DOHH2 (cell line): ENCODE measurements around the gene GRID2.

Experiments
- H3F3A ChIP-seq: fragments of 200-600 bp; sonication (generic), shearing (Covaris generic); 2 replicates; pipeline ENCODE4 v1.6.0; 2016; ENCODE audit warnings: antibody characterized with exemption, mild to moderate bottlenecking; ENCODE audit not compliant: control insufficient read depth, insufficient read depth
- H3K27ac ChIP-seq: fragments of 200-600 bp; sonication (generic); 2 replicates; pipeline ENCODE4 v1.5.1; 2014; ENCODE audit warnings: low read depth, mild to moderate bottlenecking, low read length, moderate library complexity
- H3K27me3 ChIP-seq: fragments of 200-600 bp; sonication (generic); 2 replicates; pipeline ENCODE4 v1.6.1; 2014; ENCODE audit warnings: mild to moderate bottlenecking, low read length, mixed read lengths; ENCODE audit not compliant: control insufficient read depth
- H3K36me3 ChIP-seq: fragments of 200-600 bp; sonication (generic); 2 replicates; pipeline ENCODE4 v1.6.1; 2014; ENCODE audit warnings: mild to moderate bottlenecking, low read length, moderate library complexity, mixed read lengths; ENCODE audit not compliant: control insufficient read depth
- H3K4me1 ChIP-seq: fragments of 200-600 bp; sonication (generic); 2 replicates; pipeline ENCODE4 v1.6.1; 2014; ENCODE audit warnings: mild to moderate bottlenecking, low read length, mixed read lengths; ENCODE audit not compliant: control insufficient read depth
- H3K4me2 ChIP-seq: fragments of 200-600 bp; sonication (generic); 2 replicates; pipeline ENCODE4 v1.6.0; 2014; ENCODE audit warnings: mild to moderate bottlenecking, low read length, moderate library complexity
- H3K4me3 ChIP-seq: fragments of 200-600 bp; sonication (generic); 2 replicates; pipeline ENCODE4 v1.5.1; 2014; ENCODE audit warnings: mild to moderate bottlenecking, low read length, mixed read lengths
- H3K79me2 ChIP-seq: fragments of 200-600 bp; sonication (generic); 2 replicates; pipeline ENCODE4 v1.6.1; 2014; ENCODE audit warnings: mild to moderate bottlenecking, low read length, mixed read lengths; ENCODE audit not compliant: control insufficient read depth
- H3K9me2 ChIP-seq: fragments of 200-600 bp; sonication (generic); replicated peaks from 2 replicates; pipeline ENCODE4 v1.6.1; 2014; ENCODE audit warnings: mild to moderate bottlenecking, low read length, mixed read lengths; ENCODE audit not compliant: control insufficient read depth
- H3K9me3 ChIP-seq: fragments of 200-600 bp; sonication (generic); 2 replicates; pipeline ENCODE4 v1.6.1; 2014; ENCODE audit warnings: antibody characterized with exemption, low read length, mixed read lengths; ENCODE audit not compliant: control insufficient read depth, insufficient read depth
- H4K20me1 ChIP-seq: fragments of 200-600 bp; sonication (generic); 2 replicates; pipeline ENCODE4 v1.6.0; 2014; ENCODE audit warnings: low read depth, mild to moderate bottlenecking, antibody characterized with exemption, low read length, moderate library complexity; ENCODE audit not compliant: control insufficient read depth, insufficient read depth
- CTCF ChIP-seq: fragments of 200-600 bp; sonication (generic); IDR thresholded peaks from one replicate; pipeline ENCODE4 v1.5.1; 2014; ENCODE audit warnings: antibody characterized with exemption, mild to moderate bottlenecking, low read depth, low read length; ENCODE audit not compliant: poor library complexity, severe bottlenecking
- EZH2phosphoT487 ChIP-seq: fragments of 200-600 bp; sonication (generic); IDR thresholded peaks from 2 replicates; pipeline ENCODE4 v1.6.1; 2017; ENCODE audit warnings: borderline replicate concordance, mild to moderate bottlenecking, antibody characterized with exemption, low read length, moderate library complexity, mixed read lengths

GRID2 gene

GRCh38 chr4:93722446-93722845 is 1418.7 kb downstream of the GRID2 start:
- H3K36me3 ChIP-seq, result no peaks in the 10 kb centered on the region
- TF ChIP-seq EZH2phosphoT487, result no peak
- no peak for TF ChIP-seq CTCF
- no peaks in the 10 kb centered on the region for H4K20me1 ChIP-seq
- no peaks in the 10 kb centered on the region for H3K27me3 ChIP-seq
- H3K4me3 ChIP-seq, result no peak overlapping the region
- H3F3A ChIP-seq, result no peaks in the 10 kb centered on the region
- no peaks in the 10 kb centered on the region for H3K9me3 ChIP-seq
- no peaks in the 10 kb centered on the region for H3K79me2 ChIP-seq
- H3K4me2 ChIP-seq, result no peak overlapping the region
- no peaks in the 10 kb centered on the region for H3K4me1 ChIP-seq
- no peaks in the 10 kb centered on the region for H3K9me2 ChIP-seq
- H3K27ac ChIP-seq, result no peak overlapping the region

DNA sequence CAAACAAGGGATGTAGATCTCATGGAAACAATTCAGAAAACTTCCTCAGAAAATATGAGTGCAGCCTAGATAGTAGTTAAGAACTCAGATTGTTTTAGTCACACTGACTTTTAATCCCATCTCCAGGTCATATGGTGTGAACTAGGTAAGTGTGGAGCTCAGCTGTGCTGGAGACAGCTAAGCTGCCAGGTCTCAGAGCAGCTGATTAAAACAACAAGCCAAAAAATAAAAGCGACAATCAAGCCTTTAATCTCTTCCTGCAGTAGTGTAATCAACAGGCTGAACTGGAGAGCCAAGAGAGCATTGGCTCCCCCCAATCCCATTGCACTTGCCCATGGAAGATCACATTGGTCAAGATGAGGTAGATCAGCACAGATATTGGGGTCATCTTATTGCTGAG is 1426.5 kb downstream of the GRID2 start:
- Histone ChIP-seq H3K27ac (no peak overlapping the region), H3K9me2 (no peaks in the 10 kb centered on the region), H3K79me2 (no peaks in the 10 kb centered on the region), H3K4me3 (no peak overlapping the region), H4K20me1 (no peaks in the 10 kb centered on the region), H3K9me3 (no peaks in the 10 kb centered on the region), H3K27me3 (no peaks in the 10 kb centered on the region), H3K4me2 (no peak overlapping the region), H3K36me3 (no peaks in the 10 kb centered on the region), H3K4me1 (no peaks in the 10 kb centered on the region), H3F3A (no peaks in the 10 kb centered on the region)
- TF ChIP-seq CTCF (no peak), EZH2phosphoT487 (no peak)

DNA sequence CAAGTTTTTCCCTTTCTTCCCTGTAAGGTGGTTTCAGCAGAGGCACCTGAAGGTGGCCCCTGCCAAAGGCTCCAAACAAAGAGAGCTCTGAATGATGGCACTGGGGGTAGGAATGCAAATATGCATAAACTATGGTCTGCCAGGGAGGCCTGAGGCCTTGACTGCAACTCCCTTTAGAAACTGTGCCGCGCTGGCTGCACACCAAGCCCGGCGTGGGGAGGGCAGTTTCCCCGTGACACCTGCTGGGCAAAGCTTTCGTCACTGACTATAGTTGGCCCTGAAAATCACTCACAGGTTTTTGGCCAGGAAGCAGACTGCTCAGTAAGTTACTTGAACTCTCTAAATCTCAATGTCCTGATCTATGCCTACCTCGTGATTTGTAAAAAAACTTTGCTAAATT is 1427.0 kb downstream of the GRID2 start:
- no peak overlapping the region for H3K4me3 ChIP-seq
- H3F3A ChIP-seq, result no peaks in the 10 kb centered on the region
- no peak overlapping the region for H3K4me2 ChIP-seq
- no peaks in the 10 kb centered on the region for H3K27me3 ChIP-seq
- TF ChIP-seq EZH2phosphoT487 (no peak), CTCF (no peak)
- no peaks in the 10 kb centered on the region for H3K4me1 ChIP-seq
- H4K20me1 ChIP-seq, result no peaks in the 10 kb centered on the region
- no peaks in the 10 kb centered on the region for H3K9me2 ChIP-seq
- H3K79me2 ChIP-seq, result no peaks in the 10 kb centered on the region
- H3K27ac ChIP-seq, result no peak overlapping the region
- no peaks in the 10 kb centered on the region for H3K36me3 ChIP-seq
- H3K9me3 ChIP-seq, result no peaks in the 10 kb centered on the region

DNA sequence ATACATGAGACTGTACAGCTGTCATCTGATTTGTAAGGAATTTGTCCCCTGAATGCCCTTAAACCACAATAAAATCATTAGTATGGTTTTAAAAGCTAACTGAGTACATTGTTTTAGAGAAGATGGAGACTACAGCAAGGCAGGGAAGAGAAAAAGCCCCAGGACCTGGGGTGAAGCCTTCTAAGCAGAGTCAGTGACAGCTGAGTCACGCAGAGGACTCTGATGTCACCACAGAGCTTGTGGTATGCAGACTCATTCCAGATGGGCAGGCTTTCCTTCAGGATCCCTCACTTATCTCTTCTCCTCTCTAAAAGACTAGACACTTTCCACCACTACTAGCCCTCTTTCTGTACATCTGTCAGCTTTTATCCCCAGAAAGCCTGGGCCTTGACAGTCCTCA is 1427.7 kb downstream of the GRID2 start:
- Histone ChIP-seq H3K79me2 (no peaks in the 10 kb centered on the region), H3K27ac (no peak overlapping the region), H3K9me3 (no peaks in the 10 kb centered on the region), H3F3A (no peaks in the 10 kb centered on the region), H4K20me1 (no peaks in the 10 kb centered on the region), H3K4me3 (no peak overlapping the region), H3K9me2 (no peaks in the 10 kb centered on the region), H3K4me2 (no peak overlapping the region), H3K4me1 (no peaks in the 10 kb centered on the region), H3K27me3 (no peaks in the 10 kb centered on the region), H3K36me3 (no peaks in the 10 kb centered on the region)
- TF ChIP-seq CTCF, result no peak
- TF ChIP-seq EZH2phosphoT487, result no peak
